Lower leg skin (tissue), 3 donors: Measurements from ENCODE around the gene C1orf198.

ENCODE experiments used
- CTCF ChIP-seq, 3 donors: fragments of 450-650 bp; IDR thresholded peaks; one replicate each; pipeline ENCODE4 v1.5.1; 2016; ENCODE audit warnings: antibody characterized with exemption in 3 of 3, mild to moderate bottlenecking in 3 of 3, moderate library complexity in 2 of 3
- POLR2A ChIP-seq, 2 donors: fragments of 450-650 bp; IDR thresholded peaks; one replicate each; pipeline ENCODE4 v1.6.1; 2016 to 2017; ENCODE audit warnings: antibody characterized with exemption in 2 of 2, mild to moderate bottlenecking in 1 of 2, moderate library complexity in 1 of 2

- no peak for TF ChIP-seq POLR2A (IDR thresholded peaks at IDR 0.05)
- no peak for TF ChIP-seq CTCF (IDR thresholded peaks at IDR 0.05)
Observed at GRCh38 chr1:230865062-230865817, 3.1 kb downstream of the C1orf198 start.
